ENCODE measurements around the gene ARHGEF7.

Gene ARHGEF7

DNA sequence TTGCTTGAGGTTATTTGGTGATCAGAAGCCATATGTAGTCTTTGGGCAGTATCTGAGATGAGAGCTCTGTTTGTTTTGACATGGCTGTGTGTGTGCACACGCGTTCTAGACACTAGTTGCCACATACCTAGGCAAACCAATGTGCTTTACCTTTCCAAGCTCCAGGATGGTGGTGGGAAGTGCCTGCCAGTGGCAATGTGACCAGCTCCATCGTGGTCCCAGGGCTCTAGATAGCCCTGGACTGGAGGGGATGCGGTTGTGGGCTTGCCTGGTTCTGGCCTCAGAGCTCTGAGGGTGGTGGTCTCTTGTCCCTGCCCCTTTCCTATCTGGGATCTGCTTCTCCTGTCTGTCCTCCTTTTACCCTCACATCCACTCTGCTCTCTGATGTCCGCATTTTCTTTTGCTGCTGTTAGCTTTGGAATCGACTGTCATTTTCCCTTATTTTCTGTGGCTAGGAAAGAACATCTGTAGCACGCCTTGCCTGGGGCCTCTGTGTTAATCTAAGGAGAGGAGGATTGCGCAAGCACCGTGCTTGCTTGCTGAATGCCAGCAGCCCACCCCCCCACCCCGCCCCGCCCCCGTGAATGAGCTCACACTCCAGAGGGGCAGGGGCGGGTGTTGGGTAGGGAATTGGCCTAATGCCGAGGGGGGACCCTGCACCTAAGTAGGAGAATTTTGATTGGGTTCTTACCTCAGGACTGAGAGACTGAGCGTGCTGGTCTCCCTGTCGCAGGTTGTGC is 89.5 kb downstream of the ARHGEF7 start:
- no peak for TF ChIP-seq ZFX (IDR thresholded peaks at IDR 0.05; ENCODE audit: borderline replicate concordance)
- TF ChIP-seq, protein P1, sequence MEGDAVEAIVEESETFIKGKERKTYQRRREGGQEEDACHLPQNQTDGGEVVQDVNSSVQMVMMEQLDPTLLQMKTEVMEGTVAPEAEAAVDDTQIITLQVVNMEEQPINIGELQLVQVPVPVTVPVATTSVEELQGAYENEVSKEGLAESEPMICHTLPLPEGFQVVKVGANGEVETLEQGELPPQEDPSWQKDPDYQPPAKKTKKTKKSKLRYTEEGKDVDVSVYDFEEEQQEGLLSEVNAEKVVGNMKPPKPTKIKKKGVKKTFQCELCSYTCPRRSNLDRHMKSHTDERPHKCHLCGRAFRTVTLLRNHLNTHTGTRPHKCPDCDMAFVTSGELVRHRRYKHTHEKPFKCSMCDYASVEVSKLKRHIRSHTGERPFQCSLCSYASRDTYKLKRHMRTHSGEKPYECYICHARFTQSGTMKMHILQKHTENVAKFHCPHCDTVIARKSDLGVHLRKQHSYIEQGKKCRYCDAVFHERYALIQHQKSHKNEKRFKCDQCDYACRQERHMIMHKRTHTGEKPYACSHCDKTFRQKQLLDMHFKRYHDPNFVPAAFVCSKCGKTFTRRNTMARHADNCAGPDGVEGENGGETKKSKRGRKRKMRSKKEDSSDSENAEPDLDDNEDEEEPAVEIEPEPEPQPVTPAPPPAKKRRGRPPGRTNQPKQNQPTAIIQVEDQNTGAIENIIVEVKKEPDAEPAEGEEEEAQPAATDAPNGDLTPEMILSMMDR (IDR thresholded peaks at IDR 0.05), result no peak
- H3K27ac ChIP-seq, result no peak overlapping the region

DNA sequence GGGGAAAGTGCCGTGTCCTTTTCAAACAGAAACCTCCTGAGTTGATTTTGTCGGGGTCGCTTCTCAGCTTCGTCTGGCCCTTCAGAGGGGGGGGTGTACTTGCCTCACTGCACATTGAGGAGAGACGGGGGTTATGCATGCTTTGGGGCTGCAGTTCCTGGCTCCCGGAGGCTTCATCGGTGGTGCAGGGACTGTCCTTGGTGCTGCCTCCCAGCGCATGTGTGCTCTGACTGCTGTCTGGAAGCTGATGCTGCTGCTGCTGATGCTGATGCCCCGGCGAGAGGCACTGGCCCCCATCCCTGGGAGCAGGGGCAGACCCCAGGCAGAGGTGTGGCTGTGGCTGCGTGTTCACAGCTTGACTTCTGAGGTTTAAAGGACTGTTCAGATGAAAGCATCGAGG is 91.0 kb downstream of the ARHGEF7 start:
- H3K27ac ChIP-seq, result no peak overlapping the region
- TF ChIP-seq, protein P1 (IDR thresholded peaks at IDR 0.05), result no peak
- TF ChIP-seq ZFX (IDR thresholded peaks at IDR 0.05; ENCODE audit: borderline replicate concordance), result no peak

DNA sequence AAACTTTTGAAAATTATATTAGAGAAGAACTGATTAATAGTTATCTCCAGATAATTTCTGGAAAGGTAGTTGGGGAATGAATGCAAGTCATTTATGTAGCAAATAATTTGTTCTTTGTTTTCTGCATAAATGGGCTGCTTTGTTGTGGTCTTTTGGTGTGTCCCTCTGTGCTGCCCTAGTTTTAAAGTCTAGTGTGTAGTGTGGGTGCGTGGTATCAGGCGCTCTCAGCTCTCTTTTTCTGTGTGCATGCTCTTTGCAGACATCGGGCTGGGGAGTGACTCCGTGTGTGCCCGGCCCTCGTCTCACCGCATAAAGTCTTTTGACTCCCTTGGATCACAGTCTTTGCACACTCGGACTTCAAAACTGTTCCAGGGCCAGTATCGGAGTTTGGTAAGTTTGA is 94.5 kb downstream of the ARHGEF7 start:
- no peak overlapping the region for H3K27ac ChIP-seq

DNA sequence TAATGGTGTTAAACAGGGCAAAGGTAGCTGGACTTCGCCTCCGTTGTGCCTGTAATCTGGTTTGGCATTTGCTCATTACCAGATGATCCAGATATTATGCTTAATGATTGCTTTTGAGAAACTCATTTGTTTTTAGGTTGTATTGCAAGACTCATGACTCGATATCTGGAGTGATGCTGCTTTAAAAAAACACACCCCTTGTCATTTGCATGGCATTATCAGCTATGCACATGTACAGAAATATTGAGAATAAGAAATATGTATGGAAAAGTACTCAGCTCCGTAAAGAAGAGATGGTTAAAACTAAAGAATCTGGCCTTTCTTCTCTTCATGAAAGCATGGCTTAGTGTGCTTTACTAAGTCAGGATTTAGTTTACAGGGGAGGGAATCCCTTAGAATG is 95.0 kb downstream of the ARHGEF7 start:
- no peak for TF ChIP-seq ZFX (IDR thresholded peaks at IDR 0.05; ENCODE audit: borderline replicate concordance)
- TF ChIP-seq, protein P1 (IDR thresholded peaks at IDR 0.05), result no peak

More for the DNA sequence above, 94.5 kb downstream of the ARHGEF7 start:
- TF ChIP-seq, protein P1 (IDR thresholded peaks at IDR 0.05), result no peak
- no peak for TF ChIP-seq ZFX (IDR thresholded peaks at IDR 0.05; ENCODE audit: borderline replicate concordance)

GRCh38 chr13:111210544-111211469 is 95.7 kb downstream of the ARHGEF7 start:
- TF ChIP-seq, protein P1 (IDR thresholded peaks at IDR 0.05), result no peak
- TF ChIP-seq ZFX (IDR thresholded peaks at IDR 0.05; ENCODE audit: borderline replicate concordance), result no peak
- no peak overlapping the region for H3K27ac ChIP-seq

More for the DNA sequence above, 95.0 kb downstream of the ARHGEF7 start:
- no peak overlapping the region for H3K27ac ChIP-seq

- no peak for TF ChIP-seq ZFX (IDR thresholded peaks at IDR 0.05; ENCODE audit: borderline replicate concordance)
- TF ChIP-seq, protein P1 (IDR thresholded peaks at IDR 0.05), result no peak
- no peak overlapping the region for H3K27ac ChIP-seq
These were observed 96.8 kb downstream of the ARHGEF7 start for GRCh38 chr13:111211789-111212516.
